K562 (cell line): ENCODE results near the gene MADCAM1. TPM values are rescaled to one million over a fixed set of nuclear protein-coding genes. Genes with fewer than 3 reads are reported as not detected.

Experiments
- EHMT2 ChIP-seq: fragments of 450-650 bp; IDR thresholded peaks from 2 replicates; pipeline ENCODE4 v1.6.1; 2018; ENCODE audit warnings: antibody characterized with exemption
- ZBTB8A ChIP-seq: fragments of 450-650 bp; IDR thresholded peaks from 2 replicates; pipeline ENCODE4 v1.6.1; 2018; ENCODE audit warnings: mild to moderate bottlenecking, moderate library complexity; ENCODE audit not compliant: partially characterized antibody
- polyA plus RNA-seq, 8 experiments: library from polyadenylated mRNA; depleted of rRNA in 4 of 8; stranded (reverse) in 5 of 8; unstranded in 3 of 8; fragments of >200 nt; fragmentation: Nextera tagmentation in 2 of 8; fragmentation: Illumina TruSeq in 1 of 8; extraction: Ambion mirVana in 2 of 8; extraction: Trizol in 1 of 8; gene quantifications; 2 replicates each; pipeline versions ENCODE4 v1.2.1 to v1.2.3, GENCODE V29; 2011 to 2014; ENCODE audit warnings: inconsistent platforms in 1 of 8, missing spikeins in 1 of 8
- total RNA-seq, 7 experiments: library from RNA; depleted of rRNA in 6 of 7; stranded (reverse); fragments of >200 nt in 6 of 7; fragmentation: Illumina TruSeq in 2 of 7; extraction: Trizol in 2 of 7; gene quantifications; 2 replicates each; pipeline versions ENCODE4 v1.2.1 to v1.2.3, GENCODE V29; 2011 to 2021; ENCODE audit warnings: low replicate concordance in 1 of 7
- TF ChIP-seq, protein P1 (sequence below), 3 experiments: fragments of 200-800 bp in 1 of 3; fragments of 250-450 bp in 1 of 3; fragments of 450-650 bp in 1 of 3; sonication (Bioruptor Pico) in 1 of 3; sonication (Bioruptor generic) in 1 of 3; formaldehyde crosslinking in 1 of 3; IDR thresholded peaks; 2 replicates each; pipeline versions ENCODE4 v1.6.1 to v1.8.0; 2016 to 2022; ENCODE audit warnings: mild to moderate bottlenecking in 2 of 3, missing genetic modification characterization in 2 of 3, missing compliant biosample characterization in 1 of 3, moderate library complexity in 1 of 3
- TF ChIP-seq, protein P2 (sequence below): sonication (generic); formaldehyde crosslinking; IDR thresholded peaks from 2 replicates; pipeline ENCODE4 v1.8.0; 2022; ENCODE audit warnings: mild to moderate bottlenecking, missing genetic modification reagents
- TF ChIP-seq, protein P3 (sequence below), 2 experiments: fragments of 450-650 bp in 1 of 2; sonication (generic) in 1 of 2; formaldehyde crosslinking in 1 of 2; IDR thresholded peaks in 1 of 2; conservative IDR thresholded peaks in 1 of 2; 2 replicates each; pipeline versions ENCODE4 v1.6.1 to v1.8.1; 2016 to 2023; ENCODE audit warnings: mild to moderate bottlenecking in 2 of 2, moderate library complexity in 2 of 2, inconsistent platforms in 1 of 2, missing genetic modification reagents in 1 of 2
- TF ChIP-seq, protein P4 (sequence below), 3 experiments: IDR thresholded peaks in 2 of 3; conservative IDR thresholded peaks in 1 of 3; 2 replicates each; pipeline ENCODE4 v1.5.1; 2011 to 2012; ENCODE audit warnings: low read length in 3 of 3, mild to moderate bottlenecking in 3 of 3, control low read depth in 2 of 3, improper control_type of control experiment in 1 of 3, inconsistent platforms in 1 of 3, low read depth in 1 of 3, mixed read lengths in 1 of 3, moderate library complexity in 1 of 3; ENCODE audit not compliant: insufficient read depth in 2 of 3

Gene MADCAM1
- total and polyA plus RNA-seq, 9 of the 15 experiments (the other 6 are each of a cell fraction or from before 2014, with no cell fraction given), result 0.09 to 0.36 (median 0.09) TPM; not detected in 6

DNA sequence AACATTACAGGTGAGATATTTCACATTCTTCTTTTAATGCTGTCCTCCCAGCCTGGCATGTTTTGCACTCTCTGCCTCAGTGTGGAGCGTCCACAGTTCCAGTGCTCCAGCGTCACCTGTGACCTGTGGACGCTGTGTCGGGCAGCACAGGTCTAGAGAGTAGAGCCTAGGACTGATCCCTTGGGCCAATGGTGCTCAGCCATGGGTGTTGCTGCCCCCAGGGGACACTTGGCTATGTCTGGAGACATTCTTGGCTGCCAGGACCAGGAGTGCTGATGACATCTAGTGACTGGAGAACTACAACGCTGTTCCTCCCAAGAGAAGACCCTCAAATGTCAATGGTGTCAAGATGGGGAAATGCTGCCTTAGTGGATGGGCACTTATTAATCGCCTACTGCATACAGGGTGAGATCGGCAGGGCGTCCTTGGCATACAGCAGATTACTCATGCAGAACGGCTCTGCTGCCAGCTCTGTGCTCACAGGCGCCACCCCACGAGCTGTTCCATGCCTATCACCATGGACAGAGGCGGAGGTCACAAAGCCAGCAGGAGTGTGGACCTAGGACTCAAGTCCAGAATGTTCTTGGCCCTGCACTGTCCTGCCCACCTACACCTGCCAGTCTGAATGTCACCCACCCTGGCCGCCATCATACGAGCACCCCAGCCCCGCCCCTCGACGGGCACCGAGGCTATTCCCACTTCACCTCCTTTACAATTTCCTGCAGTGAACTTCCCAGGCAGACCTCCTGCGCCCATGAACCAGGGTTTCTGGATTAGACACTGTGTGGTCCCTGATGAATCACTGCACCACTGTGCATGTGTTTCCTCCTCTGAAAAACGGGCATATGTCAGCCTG, 13.9 kb upstream of the MADCAM1 start (continued):
- TF ChIP-seq, protein P1, sequence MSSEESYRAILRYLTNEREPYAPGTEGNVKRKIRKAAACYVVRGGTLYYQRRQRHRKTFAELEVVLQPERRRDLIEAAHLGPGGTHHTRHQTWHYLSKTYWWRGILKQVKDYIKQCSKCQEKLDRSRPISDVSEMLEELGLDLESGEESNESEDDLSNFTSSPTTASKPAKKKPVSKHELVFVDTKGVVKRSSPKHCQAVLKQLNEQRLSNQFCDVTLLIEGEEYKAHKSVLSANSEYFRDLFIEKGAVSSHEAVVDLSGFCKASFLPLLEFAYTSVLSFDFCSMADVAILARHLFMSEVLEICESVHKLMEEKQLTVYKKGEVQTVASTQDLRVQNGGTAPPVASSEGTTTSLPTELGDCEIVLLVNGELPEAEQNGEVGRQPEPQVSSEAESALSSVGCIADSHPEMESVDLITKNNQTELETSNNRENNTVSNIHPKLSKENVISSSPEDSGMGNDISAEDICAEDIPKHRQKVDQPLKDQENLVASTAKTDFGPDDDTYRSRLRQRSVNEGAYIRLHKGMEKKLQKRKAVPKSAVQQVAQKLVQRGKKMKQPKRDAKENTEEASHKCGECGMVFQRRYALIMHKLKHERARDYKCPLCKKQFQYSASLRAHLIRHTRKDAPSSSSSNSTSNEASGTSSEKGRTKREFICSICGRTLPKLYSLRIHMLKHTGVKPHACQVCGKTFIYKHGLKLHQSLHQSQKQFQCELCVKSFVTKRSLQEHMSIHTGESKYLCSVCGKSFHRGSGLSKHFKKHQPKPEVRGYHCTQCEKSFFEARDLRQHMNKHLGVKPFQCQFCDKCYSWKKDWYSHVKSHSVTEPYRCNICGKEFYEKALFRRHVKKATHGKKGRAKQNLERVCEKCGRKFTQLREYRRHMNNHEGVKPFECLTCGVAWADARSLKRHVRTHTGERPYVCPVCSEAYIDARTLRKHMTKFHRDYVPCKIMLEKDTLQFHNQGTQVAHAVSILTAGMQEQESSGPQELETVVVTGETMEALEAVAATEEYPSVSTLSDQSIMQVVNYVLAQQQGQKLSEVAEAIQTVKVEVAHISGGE (CRISPR knock-in tag; IDR thresholded peaks at IDR 0.05), result no peak
- TF ChIP-seq, protein P2, sequence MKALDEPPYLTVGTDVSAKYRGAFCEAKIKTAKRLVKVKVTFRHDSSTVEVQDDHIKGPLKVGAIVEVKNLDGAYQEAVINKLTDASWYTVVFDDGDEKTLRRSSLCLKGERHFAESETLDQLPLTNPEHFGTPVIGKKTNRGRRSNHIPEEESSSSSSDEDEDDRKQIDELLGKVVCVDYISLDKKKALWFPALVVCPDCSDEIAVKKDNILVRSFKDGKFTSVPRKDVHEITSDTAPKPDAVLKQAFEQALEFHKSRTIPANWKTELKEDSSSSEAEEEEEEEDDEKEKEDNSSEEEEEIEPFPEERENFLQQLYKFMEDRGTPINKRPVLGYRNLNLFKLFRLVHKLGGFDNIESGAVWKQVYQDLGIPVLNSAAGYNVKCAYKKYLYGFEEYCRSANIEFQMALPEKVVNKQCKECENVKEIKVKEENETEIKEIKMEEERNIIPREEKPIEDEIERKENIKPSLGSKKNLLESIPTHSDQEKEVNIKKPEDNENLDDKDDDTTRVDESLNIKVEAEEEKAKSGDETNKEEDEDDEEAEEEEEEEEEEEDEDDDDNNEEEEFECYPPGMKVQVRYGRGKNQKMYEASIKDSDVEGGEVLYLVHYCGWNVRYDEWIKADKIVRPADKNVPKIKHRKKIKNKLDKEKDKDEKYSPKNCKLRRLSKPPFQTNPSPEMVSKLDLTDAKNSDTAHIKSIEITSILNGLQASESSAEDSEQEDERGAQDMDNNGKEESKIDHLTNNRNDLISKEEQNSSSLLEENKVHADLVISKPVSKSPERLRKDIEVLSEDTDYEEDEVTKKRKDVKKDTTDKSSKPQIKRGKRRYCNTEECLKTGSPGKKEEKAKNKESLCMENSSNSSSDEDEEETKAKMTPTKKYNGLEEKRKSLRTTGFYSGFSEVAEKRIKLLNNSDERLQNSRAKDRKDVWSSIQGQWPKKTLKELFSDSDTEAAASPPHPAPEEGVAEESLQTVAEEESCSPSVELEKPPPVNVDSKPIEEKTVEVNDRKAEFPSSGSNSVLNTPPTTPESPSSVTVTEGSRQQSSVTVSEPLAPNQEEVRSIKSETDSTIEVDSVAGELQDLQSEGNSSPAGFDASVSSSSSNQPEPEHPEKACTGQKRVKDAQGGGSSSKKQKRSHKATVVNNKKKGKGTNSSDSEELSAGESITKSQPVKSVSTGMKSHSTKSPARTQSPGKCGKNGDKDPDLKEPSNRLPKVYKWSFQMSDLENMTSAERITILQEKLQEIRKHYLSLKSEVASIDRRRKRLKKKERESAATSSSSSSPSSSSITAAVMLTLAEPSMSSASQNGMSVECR (CRISPR knock-in tag), result no peak
- TF ChIP-seq, protein P3, sequence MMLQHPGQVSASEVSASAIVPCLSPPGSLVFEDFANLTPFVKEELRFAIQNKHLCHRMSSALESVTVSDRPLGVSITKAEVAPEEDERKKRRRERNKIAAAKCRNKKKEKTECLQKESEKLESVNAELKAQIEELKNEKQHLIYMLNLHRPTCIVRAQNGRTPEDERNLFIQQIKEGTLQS (IDR thresholded peaks at IDR 0.05), result 0 out of 2 replicates have a peak, but pooled peaks have one; percentile 9
- TF ChIP-seq, protein P3 (CRISPR knock-in tag; conservative IDR thresholded peaks at IDR 0.05), result no peak
- TF ChIP-seq, protein P4, sequence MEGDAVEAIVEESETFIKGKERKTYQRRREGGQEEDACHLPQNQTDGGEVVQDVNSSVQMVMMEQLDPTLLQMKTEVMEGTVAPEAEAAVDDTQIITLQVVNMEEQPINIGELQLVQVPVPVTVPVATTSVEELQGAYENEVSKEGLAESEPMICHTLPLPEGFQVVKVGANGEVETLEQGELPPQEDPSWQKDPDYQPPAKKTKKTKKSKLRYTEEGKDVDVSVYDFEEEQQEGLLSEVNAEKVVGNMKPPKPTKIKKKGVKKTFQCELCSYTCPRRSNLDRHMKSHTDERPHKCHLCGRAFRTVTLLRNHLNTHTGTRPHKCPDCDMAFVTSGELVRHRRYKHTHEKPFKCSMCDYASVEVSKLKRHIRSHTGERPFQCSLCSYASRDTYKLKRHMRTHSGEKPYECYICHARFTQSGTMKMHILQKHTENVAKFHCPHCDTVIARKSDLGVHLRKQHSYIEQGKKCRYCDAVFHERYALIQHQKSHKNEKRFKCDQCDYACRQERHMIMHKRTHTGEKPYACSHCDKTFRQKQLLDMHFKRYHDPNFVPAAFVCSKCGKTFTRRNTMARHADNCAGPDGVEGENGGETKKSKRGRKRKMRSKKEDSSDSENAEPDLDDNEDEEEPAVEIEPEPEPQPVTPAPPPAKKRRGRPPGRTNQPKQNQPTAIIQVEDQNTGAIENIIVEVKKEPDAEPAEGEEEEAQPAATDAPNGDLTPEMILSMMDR (IDR thresholded peaks at IDR 0.05 in 2 of 3, conservative IDR thresholded peaks at IDR 0.05 in 1 of 3; ENCODE audit: insufficient read depth in 2 of 3, low read depth in 1 of 3, low read length in 3 of 3), result 0 out of 6 replicates have a peak, but pooled peaks of 2 of the 3 experiments have one; percentile 5 to 17
- TF ChIP-seq EHMT2 (0 out of 2 replicates have a peak, but pooled peaks have one; percentile 12), ZBTB8A (no peak)
